GDM1 (cell line): ENCODE measurements around the gene PSPH.

ENCODE experiments used
- DNase-seq: peaks from one replicate; lab custom pipeline; 2025; lab: John Stamatoyannopoulos, UW

Gene PSPH

DNA sequence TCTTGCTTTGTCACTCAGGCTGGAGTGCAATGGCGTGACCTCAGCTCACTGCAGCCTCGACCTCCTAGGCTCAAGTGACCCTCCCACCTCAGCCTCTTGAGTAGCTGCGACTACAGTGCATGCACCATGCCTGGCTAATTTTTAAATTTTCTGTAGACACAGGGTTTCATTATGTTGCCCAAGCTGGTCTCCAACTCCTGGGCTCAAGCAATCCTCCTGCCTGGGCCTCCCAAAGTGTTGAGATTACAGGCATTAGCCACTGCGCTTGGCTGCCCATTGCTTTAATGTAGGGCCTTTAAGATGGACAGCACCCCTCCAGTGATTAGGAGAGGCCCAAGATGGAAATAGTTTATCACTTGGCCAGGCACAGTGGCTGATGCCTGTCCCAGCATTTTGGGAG lies 47.5 kb downstream of the PSPH start:
- DNase-seq, result no peak

DNA sequence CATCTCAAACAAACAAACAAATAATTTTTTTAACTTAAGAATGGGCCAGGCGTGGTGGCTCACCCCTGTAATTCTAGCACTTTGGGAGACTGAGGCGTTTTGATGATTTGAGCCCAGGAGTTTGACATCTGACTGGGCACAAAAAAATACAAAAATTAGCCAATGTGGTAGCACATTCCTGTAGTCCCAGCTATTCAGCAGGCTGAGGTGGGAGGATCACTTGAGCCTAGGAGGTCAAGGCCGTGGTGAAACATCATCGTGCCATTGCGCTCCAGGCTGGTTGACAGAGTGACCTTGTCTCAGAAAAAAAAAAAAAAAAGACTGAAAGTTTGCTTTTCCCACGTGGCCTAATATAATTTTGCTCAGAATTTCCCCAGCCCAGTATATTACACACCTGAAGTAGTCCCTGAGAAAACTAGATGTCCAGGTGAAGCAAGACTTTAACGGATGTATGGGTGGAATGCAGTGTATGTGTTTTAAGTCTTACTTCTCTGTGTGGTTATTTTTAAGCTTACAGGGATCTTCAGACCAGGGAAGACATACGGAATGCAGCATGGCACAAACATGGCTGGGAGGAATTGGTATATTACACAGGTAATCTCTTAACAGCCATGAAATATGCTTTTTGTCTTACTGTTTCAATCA lies 54.3 kb downstream of the PSPH start:
- no peak for DNase-seq

- DNase-seq, result no peak
Observed at GRCh38 chr7:55992346-55992745, 58.9 kb downstream of the PSPH start.

GRCh38 chr7:55983537-55983936 lies 67.7 kb downstream of the PSPH start:
- DNase-seq, result no peak

GRCh38 chr7:55980266-55980665 lies 71.0 kb downstream of the PSPH start:
- no peak for DNase-seq

DNA sequence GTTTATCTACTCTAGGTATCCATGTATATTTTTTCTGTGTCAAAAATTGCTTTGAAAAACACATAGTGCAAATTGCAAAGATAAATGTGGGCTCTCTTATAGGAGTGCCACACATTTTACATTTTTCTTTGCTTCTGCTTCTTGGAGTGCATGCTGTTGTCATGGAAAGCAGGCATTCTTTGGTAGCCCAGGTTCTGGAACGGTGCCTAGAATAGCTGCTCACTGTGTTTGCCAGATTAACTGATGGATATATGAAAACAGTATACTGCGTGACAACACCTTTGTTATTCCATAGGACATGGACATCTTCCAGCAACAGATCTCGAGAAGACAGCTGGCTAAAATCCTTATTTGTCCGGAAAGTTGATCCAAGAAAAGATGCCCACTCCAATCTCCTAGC lies 73.4 kb downstream of the PSPH start:
- DNase-seq, result no peak

DNA sequence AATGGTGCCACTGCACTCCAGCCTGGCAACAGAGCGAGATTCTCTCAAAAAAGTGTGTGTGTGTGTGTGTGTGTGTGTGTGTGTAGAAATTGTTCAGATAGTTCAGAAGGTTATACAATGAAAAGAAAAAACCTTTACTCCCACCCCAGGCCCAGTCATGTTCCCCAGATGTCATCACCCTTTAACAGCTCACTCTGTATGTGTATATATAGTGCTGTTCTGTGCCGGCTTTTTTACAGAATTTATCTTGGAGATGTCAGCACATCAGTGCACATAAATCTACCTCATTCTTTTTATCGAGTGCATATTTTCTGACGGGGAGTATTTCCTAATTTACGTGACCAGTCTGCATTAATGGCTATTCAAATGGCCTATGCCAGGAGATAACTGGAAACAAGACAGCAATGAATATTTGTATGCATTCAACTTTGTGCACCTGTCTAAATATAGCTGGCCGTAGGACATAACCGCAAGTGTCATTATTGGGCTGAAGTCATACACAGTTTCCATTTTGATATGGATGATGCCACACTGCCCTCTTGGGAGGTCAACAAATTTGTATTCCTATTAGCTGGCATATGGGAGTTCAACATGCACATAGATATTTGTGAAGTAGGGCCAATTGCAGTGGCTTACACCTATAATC lies 75.1 kb downstream of the PSPH start:
- DNase-seq, result no peak

GRCh38 chr7:55973747-55974250 lies 77.4 kb downstream of the PSPH start:
- DNase-seq, result no peak

DNA sequence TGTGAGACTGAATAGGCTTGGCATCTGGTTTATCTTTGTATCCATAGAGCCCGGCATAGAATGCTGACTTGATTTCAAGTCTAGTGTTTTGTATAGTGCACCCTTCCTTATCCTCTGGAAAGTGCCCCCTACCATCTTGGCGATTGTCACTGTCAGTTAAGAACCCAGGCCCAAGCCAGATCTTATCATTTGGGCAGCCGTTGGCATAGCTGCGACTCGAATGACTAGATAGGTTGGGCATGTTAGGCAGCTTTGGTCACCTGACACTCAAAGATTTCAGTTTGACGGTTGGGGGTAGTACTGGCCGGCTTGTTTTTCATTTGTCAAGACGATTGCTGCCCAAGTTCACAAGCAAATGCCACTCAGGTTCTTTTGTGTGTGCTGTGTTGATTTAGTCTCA lies 80.3 kb downstream of the PSPH start:
- no peak for DNase-seq

DNA sequence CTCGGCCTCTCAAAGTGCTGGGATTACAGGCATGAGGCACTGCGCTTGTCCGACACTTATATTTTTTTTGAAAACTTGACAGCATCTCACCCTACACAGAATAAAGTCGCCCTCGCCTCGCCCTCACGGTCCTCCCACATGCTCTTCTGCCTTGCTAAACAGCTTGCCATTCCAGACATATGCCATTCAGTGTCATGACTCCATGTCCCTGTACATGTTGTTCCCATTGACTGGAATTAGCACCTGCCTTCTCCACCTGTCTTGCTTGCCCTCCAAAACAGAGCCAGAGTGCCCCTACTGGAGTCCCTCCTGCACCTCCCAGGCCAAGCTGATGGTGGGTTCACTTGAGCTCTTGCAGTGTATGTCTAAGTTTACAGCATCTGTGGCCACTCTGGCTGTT lies 80.7 kb downstream of the PSPH start:
- DNase-seq, result no peak

GRCh38 chr7:55969391-55969790 lies 81.9 kb downstream of the PSPH start:
- no peak for DNase-seq

- no peak for DNase-seq
Observed at GRCh38 chr7:55966851-55967250, 84.4 kb downstream of the PSPH start.

- DNase-seq, result no peak
Observed at GRCh38 chr7:55965805-55966421, 85.3 kb downstream of the PSPH start.

- DNase-seq, result no peak
Observed at GRCh38 chr7:55965100-55965470, 86.2 kb downstream of the PSPH start.

GRCh38 chr7:55964261-55965099 lies 86.8 kb downstream of the PSPH start, which contains the start of gene NIPSNAP2:
Gene NIPSNAP2, plus strand, starts transcription at chr7:55964585. Its CDS starts 25 bp downstream, at chr7:55964610.
- DNase-seq, result peak; percentile 60

GRCh38 chr7:55963584-55964168 lies 87.6 kb downstream of the PSPH start:
- no peak for DNase-seq

- DNase-seq, result no peak
Observed at GRCh38 chr7:55962014-55962413, 89.2 kb downstream of the PSPH start.
